SK-N-SH (cell line): ENCODE results near the gene NPRL2.

Experiments used
- CHD2 ChIP-seq: fragments of 150-350 bp; IDR thresholded peaks from 2 replicates; pipeline ENCODE4 v1.6.1; 2018; ENCODE audit warnings: low read length; ENCODE audit not compliant: partially characterized antibody
- CTCF ChIP-seq: fragments of 200-600 bp; sonication (generic); IDR thresholded peaks from 2 replicates; pipeline ENCODE4 v1.6.1; 2017; ENCODE audit warnings: antibody characterized with exemption, mild to moderate bottlenecking, moderate library complexity
- EP300 ChIP-seq, 2 experiments: IDR thresholded peaks; 2 replicates each; pipeline versions ENCODE4 v1.4.0 to v1.6.1; 2012; ENCODE audit warnings: borderline replicate concordance in 1 of 2, low read depth in 1 of 2, low read length in 1 of 2
- GABPA ChIP-seq: IDR thresholded peaks from 2 replicates; pipeline ENCODE4 v1.4.0; 2012; ENCODE audit warnings: low read depth, mild to moderate bottlenecking
- MXI1 ChIP-seq: IDR thresholded peaks from 2 replicates; pipeline ENCODE4 v1.6.1; 2012; ENCODE audit warnings: mild to moderate bottlenecking, low read depth, low read length, improper control_type of control experiment
- RAD21 ChIP-seq: IDR thresholded peaks from 2 replicates; pipeline ENCODE4 v1.6.1; 2012; ENCODE audit warnings: mild to moderate bottlenecking, low read length
- REST ChIP-seq: IDR thresholded peaks from 2 replicates; pipeline ENCODE4 v1.6.1; 2012; ENCODE audit warnings: mild to moderate bottlenecking, low read depth, low read length, moderate library complexity
- RFX5 ChIP-seq: IDR thresholded peaks from 2 replicates; pipeline ENCODE4 v1.6.1; 2012; ENCODE audit warnings: mild to moderate bottlenecking, improper control_type of control experiment, low read length
- RXRA ChIP-seq: IDR thresholded peaks from 2 replicates; pipeline ENCODE4 v1.4.0; 2012; ENCODE audit warnings: low read depth, mild to moderate bottlenecking, borderline replicate concordance
- USF2 ChIP-seq: fragments of 150-350 bp; IDR thresholded peaks from 2 replicates; pipeline ENCODE4 v1.6.1; 2017; ENCODE audit warnings: antibody characterized with exemption, low read length, low read depth, borderline replicate concordance

DNA sequence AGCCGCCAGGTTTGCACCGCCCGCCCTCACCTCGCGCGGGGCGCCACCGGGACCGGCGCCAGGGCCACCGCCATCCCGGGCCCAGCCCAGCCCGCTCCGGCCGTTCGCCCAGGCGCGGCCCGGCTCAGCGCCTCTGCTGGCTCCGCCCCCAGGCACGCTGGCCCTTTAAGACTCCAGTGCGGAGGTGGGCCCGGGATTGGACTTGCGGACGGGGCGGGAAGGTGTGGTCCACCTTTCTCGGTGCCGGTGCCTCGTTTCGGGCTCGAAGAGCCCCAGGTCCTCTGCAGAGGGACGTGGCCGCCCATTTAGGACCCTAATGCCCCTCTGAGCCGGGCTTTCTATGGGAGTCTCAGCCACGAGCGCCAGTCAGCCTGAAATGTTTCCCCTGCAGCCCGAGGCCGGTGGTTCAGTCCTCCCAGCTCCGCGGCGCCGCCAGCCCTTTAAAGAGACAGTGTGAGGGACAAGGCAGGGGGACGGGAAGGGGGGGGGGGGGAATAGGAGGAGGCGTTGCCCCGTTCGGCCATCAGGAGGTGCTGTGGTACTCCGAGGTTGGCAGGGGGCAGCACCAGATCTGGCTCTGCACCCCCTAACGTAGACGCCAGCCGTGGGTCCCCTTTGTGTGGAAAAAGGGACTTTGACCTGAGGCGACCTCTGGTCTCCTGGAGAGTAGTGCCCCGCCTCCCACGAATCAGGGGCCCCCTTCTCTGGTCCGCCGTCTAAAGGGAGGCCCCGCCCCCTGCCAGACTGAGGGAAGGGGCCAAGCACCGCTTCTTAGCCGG is 29.1 kb downstream of the NPRL2 start:
- TF ChIP-seq RXRA = no peak
- TF ChIP-seq EP300 (IDR thresholded peaks at IDR 0.05; ENCODE audit: borderline replicate concordance in 1 of 2, low read depth in 1 of 2, low read length in 1 of 2) = peak in 1 of 2 experiments; percentile 70; a peak in 1 of 4 replicates
- TF ChIP-seq CHD2 = no peak
- no peak for TF ChIP-seq RAD21
- TF ChIP-seq RFX5 = no peak
- peak; percentile 61 for TF ChIP-seq CTCF
- no peak for TF ChIP-seq GABPA
- TF ChIP-seq REST = no peak
- no peak for TF ChIP-seq MXI1
- TF ChIP-seq USF2 = no peak
